GM18867 (cell line): Measurements from ENCODE around the gene FAM222B.
"Not testable (repeated sequence)": the region's sequence is repeated elsewhere in the genome, so short reads cannot be mapped to it uniquely, and the experiment has no call there.

Experiments
- ATAC-seq: cut with Tn5 transposase; IDR thresholded peaks from one replicate; pipeline ENCODE4 v1.9.1; 2021; ENCODE audit warnings: mild to moderate bottlenecking, moderate library complexity; ENCODE audit not compliant: unreplicated experiment

FAM222B gene

GRCh38 chr17:28873839-28874238 is 31.2 kb upstream of the FAM222B start:
- ATAC-seq = no peak

DNA sequence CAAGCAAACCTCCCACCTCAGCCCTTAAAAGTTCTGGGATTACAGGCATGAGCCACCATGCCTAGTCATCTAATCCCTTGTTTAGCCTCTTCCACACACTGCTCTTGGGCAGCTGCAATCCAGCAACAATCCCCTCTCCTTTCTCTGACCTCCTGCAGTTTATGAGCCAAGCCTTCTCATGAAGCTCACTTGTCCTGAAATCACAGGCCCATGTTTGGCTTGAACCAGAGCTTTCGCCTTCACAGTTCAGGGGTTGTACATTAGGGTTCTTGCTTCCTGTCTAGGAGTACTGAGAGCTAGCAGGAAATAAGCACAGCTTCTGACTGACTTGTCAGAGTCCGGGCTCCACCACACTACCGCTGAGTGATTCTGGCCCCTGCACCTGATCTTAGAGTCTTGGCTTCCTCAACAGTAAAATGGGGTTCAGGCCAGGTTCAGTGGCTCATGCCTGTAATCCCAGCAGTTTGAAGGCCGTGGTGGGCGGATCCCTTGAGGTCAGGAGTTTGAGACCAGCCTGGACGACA is 28.5 kb upstream of the FAM222B start:
- peak; percentile 94 for ATAC-seq

- no peak for ATAC-seq
Measured at GRCh38 chr17:28867276-28867675, 24.7 kb upstream of the FAM222B start.

DNA sequence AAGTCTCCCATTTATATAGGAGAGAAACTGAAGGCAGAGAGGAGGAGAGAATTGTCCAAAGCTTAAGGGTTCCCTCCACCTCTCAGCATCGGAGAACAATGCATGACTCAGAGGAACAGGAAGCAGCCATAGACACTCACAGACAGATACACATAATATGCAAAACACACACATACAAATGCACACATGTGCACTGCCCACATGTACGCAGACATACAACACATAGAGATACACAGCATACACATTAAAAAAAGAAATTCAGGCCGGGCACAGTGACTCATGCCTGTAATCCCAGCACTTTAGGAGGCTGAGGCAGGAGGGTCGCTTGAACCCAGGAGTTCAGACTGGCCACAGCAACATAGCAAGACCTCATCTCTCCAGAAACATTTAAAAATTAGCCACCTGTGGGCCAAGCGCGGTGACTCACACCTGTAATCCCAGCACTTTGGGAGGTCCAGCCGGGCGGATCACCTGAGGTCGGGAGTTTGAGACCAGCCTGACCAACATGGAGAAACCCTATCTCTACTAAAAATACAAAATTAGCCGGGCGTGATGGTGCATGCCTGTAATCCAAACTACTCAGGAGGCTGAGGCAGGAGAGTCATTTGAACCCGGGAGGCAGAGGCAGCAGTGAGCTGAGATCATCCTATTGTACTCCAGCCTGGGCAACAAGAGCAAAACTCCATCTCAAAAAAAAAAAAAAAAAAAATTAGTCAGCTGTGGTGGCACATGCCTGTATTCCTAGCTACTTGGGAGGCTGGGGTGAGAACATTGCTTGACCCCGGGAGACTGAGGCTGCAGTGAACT is 23.6 kb upstream of the FAM222B start:
- ATAC-seq = no peak

GRCh38 chr17:28864991-28865849 is 22.6 kb upstream of the FAM222B start:
- ATAC-seq = no peak

DNA sequence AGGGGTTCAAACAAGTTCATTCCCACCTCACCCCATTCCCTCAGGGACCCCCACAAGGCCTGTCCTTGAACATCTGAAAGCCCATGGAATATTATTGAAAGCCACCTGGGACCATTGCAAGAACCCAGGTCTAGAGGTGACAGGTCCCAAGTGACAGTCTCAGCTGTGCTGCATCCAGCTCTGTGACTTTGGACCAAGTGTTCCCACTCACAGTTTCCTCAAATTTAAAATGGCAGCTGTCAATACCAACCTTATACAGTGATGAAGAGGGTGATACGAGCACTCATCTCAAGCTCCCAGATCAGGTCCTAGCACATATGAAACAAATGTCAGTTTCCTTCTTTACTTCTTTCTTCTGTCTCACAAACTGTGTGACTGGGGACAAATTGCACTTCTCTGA is 21.4 kb upstream of the FAM222B start:
- no peak for ATAC-seq

DNA sequence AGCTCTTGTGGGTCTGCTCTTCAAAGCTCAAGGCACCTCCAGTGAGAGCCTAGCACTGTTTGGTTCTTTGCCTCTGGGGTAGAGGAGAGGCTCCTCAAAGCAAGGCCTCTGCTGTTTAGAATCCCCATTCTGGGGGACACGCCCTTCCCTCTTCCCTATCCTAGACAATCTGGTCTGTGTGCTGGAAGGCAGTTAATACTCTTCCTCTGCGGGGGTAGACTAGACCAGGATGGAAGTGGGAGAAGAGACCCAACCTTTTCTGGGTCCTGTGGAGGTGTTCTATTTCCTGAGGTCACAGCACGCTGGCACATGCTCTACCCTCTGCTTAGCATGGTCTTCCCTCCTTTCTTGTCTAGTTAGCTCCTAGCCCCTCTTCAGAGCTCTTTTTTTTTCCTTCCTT is 20.0 kb upstream of the FAM222B start:
- no peak for ATAC-seq

DNA sequence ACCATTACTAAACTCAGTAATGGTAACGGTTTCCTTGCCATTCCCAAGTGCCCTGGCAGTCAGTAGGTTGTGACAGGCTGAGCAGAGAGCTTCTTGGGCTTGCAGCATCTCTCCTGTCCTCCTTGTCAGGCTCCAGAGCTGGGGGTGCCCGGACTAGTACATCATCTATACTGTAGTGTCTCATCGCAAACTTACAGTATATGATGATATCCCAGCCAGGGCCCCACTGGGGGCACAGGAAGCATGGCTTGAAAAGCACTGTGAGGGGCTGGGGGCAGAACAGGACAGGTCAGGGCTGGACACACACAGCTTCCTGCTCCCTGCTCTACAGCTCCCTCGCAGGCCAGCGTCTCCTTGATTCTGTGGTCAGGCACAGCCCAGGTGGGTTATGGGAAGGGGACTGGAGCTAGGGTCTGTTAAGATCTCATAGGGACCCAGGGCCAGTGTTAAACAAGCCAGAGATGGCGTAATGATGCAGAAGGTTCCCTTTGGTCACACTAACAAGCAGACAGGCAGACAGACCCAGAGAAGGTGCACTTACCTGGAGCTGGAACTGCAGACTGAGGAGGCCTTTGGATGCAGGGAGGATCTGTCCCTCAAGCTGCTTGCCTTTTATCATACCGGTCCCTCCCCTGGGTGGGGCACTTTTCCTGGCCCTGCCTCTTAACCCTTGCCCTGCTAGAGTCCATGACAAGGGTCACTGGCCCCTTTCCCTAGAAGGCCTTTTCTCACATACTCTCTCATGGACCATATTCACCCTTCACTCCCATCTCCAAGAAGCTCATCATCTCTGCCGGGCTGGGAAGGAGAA is 19.0 kb upstream of the FAM222B start:
- no peak for ATAC-seq

- ATAC-seq = no peak
Measured at GRCh38 chr17:28860363-28860808, 17.8 kb upstream of the FAM222B start.

GRCh38 chr17:28858801-28859355 is 16.3 kb upstream of the FAM222B start:
- no peak for ATAC-seq

DNA sequence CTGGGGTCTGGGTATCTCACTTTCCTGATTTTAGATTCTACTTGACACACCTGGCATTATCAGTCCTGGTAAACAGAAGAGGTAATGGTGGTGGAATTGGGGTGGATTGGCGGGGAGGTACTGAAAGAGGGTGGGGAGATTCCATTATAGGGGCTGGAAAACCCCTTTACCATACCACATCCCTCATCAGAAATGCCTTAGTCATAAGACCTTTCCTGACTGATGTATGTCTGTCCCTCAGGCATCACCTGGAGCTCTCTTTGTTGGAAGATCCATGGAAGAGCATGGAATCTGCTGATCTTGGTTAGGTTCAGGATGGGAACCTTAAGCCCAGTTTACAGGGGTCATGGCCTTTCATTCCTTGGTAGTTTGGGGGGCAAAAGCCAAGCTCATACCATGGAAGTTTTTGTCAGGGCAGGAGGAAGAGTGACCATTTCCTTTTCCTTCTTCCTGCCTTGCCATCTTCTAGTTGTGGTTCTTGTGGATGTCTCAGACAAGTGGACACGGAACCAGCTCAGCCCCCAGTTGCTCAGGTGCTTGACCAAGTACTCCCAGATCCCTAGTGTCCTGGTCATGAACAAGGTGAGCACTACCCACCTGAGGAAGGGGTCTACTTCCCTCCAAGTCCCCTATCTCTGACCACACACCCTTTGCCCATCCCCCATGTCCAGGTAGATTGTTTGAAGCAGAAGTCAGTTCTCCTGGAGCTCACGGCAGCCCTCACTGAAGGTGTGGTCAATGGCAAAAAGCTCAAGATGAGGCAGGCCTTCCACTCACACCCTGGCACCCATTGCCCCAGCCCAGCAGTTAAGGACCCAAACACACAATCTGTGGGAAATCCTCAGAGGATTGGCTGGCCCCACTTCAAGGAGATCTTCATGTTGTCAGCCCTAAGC is 15.6 kb upstream of the FAM222B start:
- ATAC-seq = no peak

GRCh38 chr17:28856028-28856574 is 13.5 kb upstream of the FAM222B start:
- no peak for ATAC-seq

DNA sequence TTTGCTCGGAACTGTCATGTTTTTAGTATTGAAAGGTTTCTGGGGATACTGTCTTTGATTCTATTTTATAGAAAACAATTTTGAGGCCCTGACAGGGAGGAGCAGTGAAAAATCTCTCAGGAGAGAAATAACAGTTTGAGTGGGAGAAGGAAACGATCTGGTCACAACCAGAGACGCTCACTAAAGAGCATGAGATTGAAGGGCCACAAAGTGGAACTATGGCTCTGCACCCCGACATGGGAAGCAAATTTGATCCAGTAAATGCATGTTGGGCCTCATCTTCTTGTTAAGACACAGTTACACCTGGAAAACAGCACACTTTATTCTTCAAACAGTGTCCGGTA is 12.7 kb upstream of the FAM222B start:
- ATAC-seq = no peak

DNA sequence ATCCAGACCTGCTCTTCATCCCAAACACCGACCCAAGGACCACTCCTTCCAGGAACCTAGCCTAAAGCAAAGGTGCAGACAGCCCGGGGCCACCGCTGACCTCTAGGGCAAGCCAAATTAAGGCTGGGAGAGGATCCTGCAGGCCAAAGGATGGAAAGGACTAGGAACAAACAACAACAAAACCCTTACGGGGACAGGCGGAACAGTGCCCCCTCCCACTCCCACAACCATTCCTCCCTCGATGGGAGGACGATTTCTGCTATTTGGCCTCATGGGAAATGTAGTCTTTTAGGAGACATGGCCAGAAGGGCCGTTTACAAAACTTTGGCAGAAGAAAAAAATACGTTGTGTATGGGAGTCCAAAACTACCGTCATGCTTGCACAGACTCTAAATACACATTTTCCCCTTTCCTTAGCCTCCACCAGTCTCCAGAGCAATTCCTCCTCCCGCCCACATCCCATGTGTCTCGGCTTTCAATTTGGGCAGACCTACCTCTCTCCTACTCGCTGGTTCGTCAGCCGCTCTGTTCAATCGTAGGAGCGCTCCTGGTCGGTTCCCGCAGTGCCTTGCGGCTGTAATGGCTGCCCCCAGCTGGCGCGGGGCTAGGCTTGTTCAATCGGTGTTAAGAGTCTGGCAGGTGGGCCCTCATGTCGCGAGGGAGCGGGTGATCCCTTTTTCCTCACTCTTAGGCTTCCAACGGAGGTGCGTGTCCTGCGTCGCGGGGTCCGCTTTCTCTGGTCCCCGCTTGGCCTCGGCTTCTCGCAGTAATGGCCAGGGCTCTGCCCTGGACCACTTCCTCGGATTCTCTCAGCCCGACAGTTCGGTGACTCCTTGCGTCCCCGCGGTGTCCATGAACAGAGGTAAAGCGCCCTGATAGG is 12.1 kb upstream of the FAM222B start, which contains the start of gene ERAL1:
Gene ERAL1 (plus strand): TSS at position 560 of the 879 bp plus-strand sequence. CDS start 19 bp downstream, at position 579.
- ATAC-seq = peak; percentile 91

- no peak for ATAC-seq
Measured at GRCh38 chr17:28853295-28853694, 10.7 kb upstream of the FAM222B start.

DNA sequence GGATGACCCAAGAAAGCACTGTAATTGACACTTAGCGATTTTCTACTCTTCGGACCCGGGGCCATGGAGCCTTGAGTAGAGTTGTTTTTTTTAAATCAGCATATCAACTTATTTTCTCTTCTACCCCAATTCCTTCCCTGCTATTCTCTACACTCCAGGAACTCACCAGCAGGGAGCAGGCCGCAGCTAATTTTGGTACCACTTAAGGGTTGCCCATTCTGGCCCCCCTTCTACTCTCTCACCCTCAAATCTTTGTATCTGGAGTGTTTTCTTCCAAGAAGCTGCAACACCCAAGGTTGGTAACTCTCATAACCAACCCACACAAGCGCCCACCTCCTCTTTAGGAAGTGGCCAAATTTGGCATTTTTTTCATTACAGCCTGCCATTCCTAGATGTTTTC is 6.7 kb upstream of the FAM222B start:
- no peak for ATAC-seq

GRCh38 chr17:28848667-28849066 is 6.1 kb upstream of the FAM222B start:
- ATAC-seq = not testable (repeated sequence)

- ATAC-seq = not testable (repeated sequence)
Measured at GRCh38 chr17:28846699-28847098, 4.1 kb upstream of the FAM222B start.
